Colonic mucosa (tissue), 4 donors: ENCODE results near the gene ZNF827. TPM values are rescaled to one million over a fixed set of nuclear protein-coding genes. Genes with fewer than 3 reads are reported as not detected.

Source experiments
- DNase-seq: peaks from one replicate; pipeline ENCODE4 v3.0.0-alpha.2; 2020
- H3K27ac ChIP-seq: fragments of 200-600 bp; one replicate; pipeline ENCODE4 v1.8.0; 2021
- H3K27me3 ChIP-seq: fragments of 200-600 bp; one replicate; pipeline ENCODE4 v1.8.0; 2021
- H3K36me3 ChIP-seq: fragments of 200-600 bp; one replicate; pipeline ENCODE4 v1.8.0; 2021
- H3K4me1 ChIP-seq: fragments of 200-600 bp; one replicate; pipeline ENCODE4 v1.8.0; 2021; ENCODE audit warnings: mild to moderate bottlenecking
- H3K4me3 ChIP-seq: fragments of 200-600 bp; one replicate; pipeline ENCODE4 v1.8.0; 2021
- H3K9ac ChIP-seq, 2 donors: one replicate each; pipeline ENCODE4 v1.7.0; 2013; ENCODE audit warnings: control low read depth in 2 of 2, low read depth in 2 of 2, low read length in 2 of 2
- H3K9me3 ChIP-seq: fragments of 200-600 bp; one replicate; pipeline ENCODE4 v1.8.0; 2021
- intact Hi-C: fragments of 100-400 bp; cut with DNase I; formaldehyde crosslinking; loops from one replicate; pipeline ENCODE4 v1.14.1; 2022
- total RNA-seq, 2 donors: library from RNA; stranded (reverse); fragmentation: NEBNext Ultra II Directional in 1 of 2; extraction: Animal tissue kit (Norgen Biotek cat#: 25700) in 1 of 2; gene quantifications; one replicate each; pipeline ENCODE4 v1.2.1, GENCODE V29; 2021
- TF ChIP-seq, protein P1 (sequence below): fragments of 200-600 bp; IDR thresholded peaks from one replicate; pipeline ENCODE4 v1.8.0; 2022; ENCODE audit warnings: antibody characterized with exemption, mild to moderate bottlenecking
- donor health status: healthy.
- donor health status: DM: no; HTN: no; CAD: no.
- donor health status: DM: no; HTN: no; CAD: no.

The ZNF827 gene
- total RNA-seq, 2 donors from 2014 or later, result 17.9 to 19.7 TPM

DNA sequence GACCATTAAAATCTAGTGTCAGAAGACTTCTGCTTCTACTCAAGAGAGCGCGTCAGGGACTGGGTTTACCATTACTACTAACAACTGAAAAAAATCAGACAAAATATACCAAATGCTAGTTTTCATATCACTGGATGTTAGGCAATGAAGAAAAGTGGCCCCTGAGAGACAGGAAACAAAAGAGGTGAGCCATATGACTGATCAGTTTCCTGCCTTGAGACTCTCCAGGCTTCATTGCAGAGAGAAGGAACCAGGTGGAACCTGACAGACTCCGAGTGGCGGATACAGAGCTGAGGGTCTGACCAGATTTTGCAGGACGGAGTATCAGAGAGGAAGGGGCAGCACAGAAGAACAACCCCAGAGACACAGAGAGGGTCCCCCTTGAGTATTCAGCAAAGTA is 172.3 kb downstream of the ZNF827 start:
- Histone ChIP-seq H3K27me3 (no peaks in the 10 kb centered on the region), H3K4me3 (no peak overlapping the region), H3K36me3 (no peaks in the 10 kb centered on the region), H3K9ac (no peak overlapping the region), H3K9me3 (no peaks in the 10 kb centered on the region), H3K4me1 (no peaks in the 10 kb centered on the region), H3K27ac (no peak overlapping the region)
- DNase-seq, result no peak
- intact Hi-C loops, result no loop called here
- TF ChIP-seq, protein P1, sequence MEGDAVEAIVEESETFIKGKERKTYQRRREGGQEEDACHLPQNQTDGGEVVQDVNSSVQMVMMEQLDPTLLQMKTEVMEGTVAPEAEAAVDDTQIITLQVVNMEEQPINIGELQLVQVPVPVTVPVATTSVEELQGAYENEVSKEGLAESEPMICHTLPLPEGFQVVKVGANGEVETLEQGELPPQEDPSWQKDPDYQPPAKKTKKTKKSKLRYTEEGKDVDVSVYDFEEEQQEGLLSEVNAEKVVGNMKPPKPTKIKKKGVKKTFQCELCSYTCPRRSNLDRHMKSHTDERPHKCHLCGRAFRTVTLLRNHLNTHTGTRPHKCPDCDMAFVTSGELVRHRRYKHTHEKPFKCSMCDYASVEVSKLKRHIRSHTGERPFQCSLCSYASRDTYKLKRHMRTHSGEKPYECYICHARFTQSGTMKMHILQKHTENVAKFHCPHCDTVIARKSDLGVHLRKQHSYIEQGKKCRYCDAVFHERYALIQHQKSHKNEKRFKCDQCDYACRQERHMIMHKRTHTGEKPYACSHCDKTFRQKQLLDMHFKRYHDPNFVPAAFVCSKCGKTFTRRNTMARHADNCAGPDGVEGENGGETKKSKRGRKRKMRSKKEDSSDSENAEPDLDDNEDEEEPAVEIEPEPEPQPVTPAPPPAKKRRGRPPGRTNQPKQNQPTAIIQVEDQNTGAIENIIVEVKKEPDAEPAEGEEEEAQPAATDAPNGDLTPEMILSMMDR, result no peak

DNA sequence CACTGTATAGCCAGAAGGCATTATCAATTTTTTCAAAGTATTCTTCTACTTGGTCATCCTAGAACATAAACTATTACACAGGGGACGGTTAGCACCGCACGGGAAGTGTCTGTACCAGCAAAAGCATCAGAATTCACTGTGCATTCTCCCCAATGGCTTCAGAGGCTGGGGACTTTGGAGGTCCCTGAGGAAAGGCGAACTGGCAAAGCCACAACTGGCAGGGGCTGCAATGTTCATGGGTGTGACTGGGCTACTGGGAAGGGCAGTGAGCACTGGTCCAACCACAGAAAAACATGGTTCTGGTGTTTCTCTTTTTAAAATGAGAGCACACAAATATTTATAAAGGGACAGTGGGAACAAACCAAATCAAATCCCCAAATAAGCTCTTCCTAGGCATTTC is 175.2 kb downstream of the ZNF827 start:
- no peak overlapping the region for H3K27ac ChIP-seq
- TF ChIP-seq, protein P1, result no peak
- H3K27me3 ChIP-seq, result no peaks in the 10 kb centered on the region
- no peaks in the 10 kb centered on the region for H3K4me1 ChIP-seq
- H3K36me3 ChIP-seq, result no peaks in the 10 kb centered on the region
- no peak for DNase-seq
- H3K4me3 ChIP-seq, result no peak overlapping the region
- intact Hi-C loops, result no loop called here
- no peak overlapping the region for H3K9ac ChIP-seq
- no peaks in the 10 kb centered on the region for H3K9me3 ChIP-seq

DNA sequence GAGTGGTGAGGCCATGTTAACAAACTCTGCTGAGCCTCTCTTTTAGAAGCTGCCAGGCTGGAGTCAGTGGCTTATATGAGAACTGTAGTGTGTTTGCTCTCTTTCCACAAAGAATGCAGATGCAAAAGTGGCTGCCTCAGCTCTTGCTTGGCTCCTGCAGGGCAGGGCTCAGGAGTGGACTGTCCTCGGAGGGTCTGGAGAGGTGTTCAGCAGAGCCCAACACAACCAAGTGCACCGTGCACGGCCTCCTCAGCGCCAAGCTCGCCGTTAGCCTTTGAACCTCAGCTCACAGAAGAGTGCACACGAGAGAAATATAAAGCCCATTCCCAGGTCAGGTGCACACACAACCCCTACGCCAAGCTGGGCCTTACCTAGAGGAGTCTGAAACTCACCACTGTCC is 175.9 kb downstream of the ZNF827 start:
- Histone ChIP-seq H3K4me1 (no peaks in the 10 kb centered on the region), H3K27ac (no peak overlapping the region), H3K9ac (no peak overlapping the region), H3K4me3 (no peak overlapping the region), H3K36me3 (no peaks in the 10 kb centered on the region), H3K27me3 (no peaks in the 10 kb centered on the region), H3K9me3 (no peaks in the 10 kb centered on the region)
- intact Hi-C loops, result no loop called here
- TF ChIP-seq, protein P1, result no peak
- no peak for DNase-seq

DNA sequence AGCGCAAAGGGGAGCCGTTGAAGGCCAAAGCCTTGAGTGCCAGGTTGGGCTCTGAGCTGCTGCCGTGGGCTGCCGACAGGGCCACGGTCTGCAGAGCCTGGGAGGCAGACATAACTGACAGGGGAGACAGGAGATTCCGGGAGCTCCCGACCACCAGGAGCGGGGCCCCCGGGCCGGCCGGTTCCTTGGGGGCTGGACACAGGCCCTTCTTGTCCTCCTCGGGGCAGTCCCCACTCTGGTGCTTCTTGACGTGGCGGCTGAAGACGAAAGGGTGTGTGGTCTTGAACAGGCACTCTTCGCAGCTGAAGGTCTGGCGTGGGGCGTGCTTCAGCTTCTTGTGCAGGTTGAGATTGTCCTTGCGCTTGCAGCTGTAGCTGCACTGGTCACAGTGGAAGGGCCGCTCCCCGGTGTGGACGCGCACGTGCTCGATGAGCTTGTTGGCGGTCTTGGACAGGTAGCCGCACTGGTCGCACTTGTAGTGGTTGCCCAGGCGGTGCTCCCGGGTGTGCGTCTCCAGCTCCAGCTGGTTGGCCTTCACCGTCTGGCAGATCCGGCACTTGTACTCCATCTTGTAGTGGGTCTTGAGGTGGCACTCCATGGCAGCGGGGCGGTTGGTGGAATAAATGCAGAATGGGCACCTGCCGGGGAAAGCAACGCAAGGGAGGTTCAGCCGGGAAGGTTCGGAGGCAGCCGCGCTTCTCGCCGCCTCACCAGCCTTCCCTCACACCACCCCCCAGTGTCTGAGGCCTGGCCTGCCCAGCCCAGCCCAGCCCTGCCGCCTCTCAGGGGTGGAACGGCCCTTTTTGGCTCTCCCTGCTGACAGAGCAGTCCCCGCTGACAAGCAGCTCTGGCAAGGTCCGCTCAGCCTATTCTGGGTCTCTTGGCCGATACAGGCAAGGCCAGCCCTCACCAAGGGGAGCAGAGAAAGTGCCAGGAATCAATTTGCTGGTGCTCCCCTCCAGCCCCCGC is 177.4 kb downstream of the ZNF827 start:
- no peak for DNase-seq
- H3K9ac ChIP-seq, result no peak overlapping the region
- no peaks in the 10 kb centered on the region for H3K9me3 ChIP-seq
- H3K4me1 ChIP-seq, result no peaks in the 10 kb centered on the region
- H3K4me3 ChIP-seq, result no peak overlapping the region
- intact Hi-C loops, result no loop called here
- no peak overlapping the region for H3K27ac ChIP-seq
- no peaks in the 10 kb centered on the region for H3K36me3 ChIP-seq
- TF ChIP-seq, protein P1, result no peak
- H3K27me3 ChIP-seq, result no peaks in the 10 kb centered on the region

DNA sequence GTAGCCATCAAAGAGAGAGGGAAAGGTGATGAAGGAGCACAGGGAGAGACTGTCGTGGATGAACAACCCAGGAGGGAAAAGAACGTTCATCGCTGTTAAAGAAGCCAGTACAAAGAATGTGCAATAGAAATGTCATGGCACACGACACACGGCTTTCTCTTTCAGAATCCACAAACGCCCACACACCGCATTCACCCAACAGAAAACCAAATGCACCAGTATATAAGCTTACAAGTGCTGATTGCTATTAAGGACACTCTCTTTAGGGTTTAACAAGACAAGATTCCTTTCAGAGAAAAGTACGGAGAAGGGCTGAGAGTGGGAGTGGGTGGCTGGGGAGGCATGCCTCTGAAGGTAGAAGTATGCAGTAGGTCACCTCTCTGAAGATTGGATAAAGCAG is 178.4 kb downstream of the ZNF827 start:
- DNase-seq, result no peak
- TF ChIP-seq, protein P1, result no peak
- no peaks in the 10 kb centered on the region for H3K27me3 ChIP-seq
- H3K9ac ChIP-seq, result no peak overlapping the region
- no peak overlapping the region for H3K27ac ChIP-seq
- H3K9me3 ChIP-seq, result no peaks in the 10 kb centered on the region
- intact Hi-C loops, result no loop called here
- no peaks in the 10 kb centered on the region for H3K4me1 ChIP-seq
- no peak overlapping the region for H3K4me3 ChIP-seq
- H3K36me3 ChIP-seq, result no peaks in the 10 kb centered on the region
